Tibial nerve (tissue), 4 donors: ENCODE measurements around the gene CNEP1R1. TPM values are rescaled to one million over a fixed set of nuclear protein-coding genes. Genes with fewer than 3 reads are reported as not detected.

Experiments used
- DNase-seq, 2 donors: peaks; one replicate each; pipeline ENCODE4 v3.0.0-alpha.2; 2019; ENCODE audit warnings: low spot score in 2 of 2
- H3K27ac ChIP-seq, 4 donors: fragments of 200-600 bp; sonication (generic) in 3 of 4; one replicate each; pipeline ENCODE4 v1.5.1; 2017 to 2019; ENCODE audit warnings: mild to moderate bottlenecking in 1 of 4
- H3K27me3 ChIP-seq, 2 donors: fragments of 200-600 bp; sonication (generic) in 1 of 2; one replicate each; pipeline versions ENCODE4 v1.5.1 to v1.6.0; 2017 to 2019
- H3K36me3 ChIP-seq, 3 donors: fragments of 200-600 bp; sonication (generic); one replicate each; pipeline ENCODE4 v1.5.1; 2018 to 2019
- H3K4me1 ChIP-seq, 4 donors: fragments of 200-600 bp; sonication (generic) in 3 of 4; one replicate each; pipeline ENCODE4 v1.5.1; 2017 to 2019
- H3K4me3 ChIP-seq, 4 donors: fragments of 200-600 bp; sonication (generic) in 3 of 4; one replicate each; pipeline ENCODE4 v1.5.1; 2017 to 2019; ENCODE audit warnings: mild to moderate bottlenecking in 1 of 4, moderate library complexity in 1 of 4
- H3K9me3 ChIP-seq, 4 donors: fragments of 200-600 bp; sonication (generic) in 3 of 4; one replicate each; pipeline ENCODE4 v1.5.1; 2017 to 2019
- EP300 ChIP-seq, 2 donors: sonication (generic); formaldehyde crosslinking; IDR thresholded peaks; one replicate each; pipeline ENCODE4 v1.6.1; 2017; ENCODE audit warnings: antibody characterized with exemption in 2 of 2, mild to moderate bottlenecking in 1 of 2
- POLR2A ChIP-seq, 2 donors: fragments of 450-650 bp; IDR thresholded peaks; one replicate each; pipeline ENCODE4 v1.6.1; 2017; ENCODE audit warnings: antibody characterized with exemption in 2 of 2, mild to moderate bottlenecking in 2 of 2, moderate library complexity in 2 of 2
- WGBS, 2 donors: methylation state at CpG; one replicate each; pipeline ENCODE4 v1.1.5; 2018; 5-methylcytosine and 5-hydroxymethylcytosine counted together
- total RNA-seq, 4 donors: library from RNA; depleted of rRNA; stranded (reverse); fragments of >200 nt; gene quantifications; one replicate each; pipeline ENCODE4 v1.1.0, GENCODE V29; 2016
- TF ChIP-seq, protein P1 (sequence below), 5 experiments: fragments of 200-600 bp in 3 of 5; fragments of 450-650 bp in 2 of 5; sonication (generic) in 3 of 5; IDR thresholded peaks; one replicate each; pipeline ENCODE4 v1.5.1; 2016 to 2019; ENCODE audit warnings: antibody characterized with exemption in 5 of 5, mild to moderate bottlenecking in 3 of 5, moderate library complexity in 2 of 5

Gene CNEP1R1
- total RNA-seq, 4 donors from 2014 or later = 5.3 to 23.2 (median 10.2) TPM

GRCh38 chr16:50002190-50002589, 22.8 kb upstream of the CNEP1R1 start:
- Histone ChIP-seq H3K36me3 (no peaks in the 10 kb centered on the region), H3K4me3 (no peak overlapping the region), H3K27ac (no peak overlapping the region), H3K27me3 (no peaks in the 10 kb centered on the region), H3K9me3 (no peaks in the 10 kb centered on the region), H3K4me1 (no peaks in the 10 kb centered on the region)
- 59 to 87% methylated on average over 1 of the region's 1 CpG for WGBS, 2 donors
- DNase-seq = no peak
- TF ChIP-seq, protein P1, sequence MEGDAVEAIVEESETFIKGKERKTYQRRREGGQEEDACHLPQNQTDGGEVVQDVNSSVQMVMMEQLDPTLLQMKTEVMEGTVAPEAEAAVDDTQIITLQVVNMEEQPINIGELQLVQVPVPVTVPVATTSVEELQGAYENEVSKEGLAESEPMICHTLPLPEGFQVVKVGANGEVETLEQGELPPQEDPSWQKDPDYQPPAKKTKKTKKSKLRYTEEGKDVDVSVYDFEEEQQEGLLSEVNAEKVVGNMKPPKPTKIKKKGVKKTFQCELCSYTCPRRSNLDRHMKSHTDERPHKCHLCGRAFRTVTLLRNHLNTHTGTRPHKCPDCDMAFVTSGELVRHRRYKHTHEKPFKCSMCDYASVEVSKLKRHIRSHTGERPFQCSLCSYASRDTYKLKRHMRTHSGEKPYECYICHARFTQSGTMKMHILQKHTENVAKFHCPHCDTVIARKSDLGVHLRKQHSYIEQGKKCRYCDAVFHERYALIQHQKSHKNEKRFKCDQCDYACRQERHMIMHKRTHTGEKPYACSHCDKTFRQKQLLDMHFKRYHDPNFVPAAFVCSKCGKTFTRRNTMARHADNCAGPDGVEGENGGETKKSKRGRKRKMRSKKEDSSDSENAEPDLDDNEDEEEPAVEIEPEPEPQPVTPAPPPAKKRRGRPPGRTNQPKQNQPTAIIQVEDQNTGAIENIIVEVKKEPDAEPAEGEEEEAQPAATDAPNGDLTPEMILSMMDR (IDR thresholded peaks at IDR 0.05) = no peak
- TF ChIP-seq EP300 (IDR thresholded peaks at IDR 0.05) = no peak

- TF ChIP-seq EP300 (IDR thresholded peaks at IDR 0.05) (no peak), POLR2A (IDR thresholded peaks at IDR 0.05) (no peak)
- TF ChIP-seq, protein P1 (IDR thresholded peaks at IDR 0.05) = no peak
- no peaks in the 10 kb centered on the region for H3K27me3 ChIP-seq
- H3K4me3 ChIP-seq = no peak overlapping the region
- 86 to 92% methylated on average over 4 of the region's 4 CpGs for WGBS, 2 donors
- no peak overlapping the region for H3K27ac ChIP-seq
- no peaks in the 10 kb centered on the region for H3K4me1 ChIP-seq
- H3K36me3 ChIP-seq = no peaks in the 10 kb centered on the region
- H3K9me3 ChIP-seq = no peaks in the 10 kb centered on the region
- DNase-seq = no peak
Measured at GRCh38 chr16:50004239-50004638, 20.8 kb upstream of the CNEP1R1 start.

DNA sequence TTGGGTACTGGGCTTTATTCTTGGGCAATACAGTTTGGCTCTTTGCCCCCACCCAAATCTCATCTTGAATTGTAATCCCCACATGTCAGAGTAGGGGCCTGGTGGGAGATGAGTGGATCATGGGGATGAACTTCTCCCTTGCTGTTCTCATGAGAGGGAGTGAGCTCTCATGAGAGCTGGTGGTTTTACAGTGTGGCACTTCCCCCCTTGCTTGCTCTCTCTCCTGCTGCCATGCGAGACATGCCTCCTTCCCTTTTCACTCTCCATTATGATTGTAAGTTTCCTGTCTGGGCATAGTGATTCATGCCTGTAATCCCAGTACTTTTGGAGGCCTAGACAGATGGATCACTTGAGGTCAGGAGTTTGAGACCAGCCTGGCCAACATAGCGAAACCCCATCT, 18.1 kb upstream of the CNEP1R1 start:
- no peak overlapping the region for H3K4me3 ChIP-seq
- 85 to 89% methylated on average over 2 of the region's 2 CpGs for WGBS, 2 donors
- H3K9me3 ChIP-seq = no peaks in the 10 kb centered on the region
- TF ChIP-seq, protein P1 (IDR thresholded peaks at IDR 0.05) = no peak
- TF ChIP-seq EP300 (IDR thresholded peaks at IDR 0.05) = no peak
- DNase-seq = no peak
- no peak overlapping the region for H3K27ac ChIP-seq
- no peaks in the 10 kb centered on the region for H3K36me3 ChIP-seq
- no peaks in the 10 kb centered on the region for H3K27me3 ChIP-seq
- H3K4me1 ChIP-seq = peaks cover 0 to 3% (median 0%) of the 10 kb centered on the region in 4 donors

- H3K27me3 ChIP-seq = no peaks in the 10 kb centered on the region
Measured at GRCh38 chr16:50007744-50008143, 17.3 kb upstream of the CNEP1R1 start.

GRCh38 chr16:50010212-50010611, 14.8 kb upstream of the CNEP1R1 start:
- Histone ChIP-seq H3K4me1 (peaks cover 0 to 3% (median 0%) of the 10 kb centered on the region in 4 donors), H3K4me3 (no peak overlapping the region), H3K27me3 (no peaks in the 10 kb centered on the region), H3K9me3 (no peaks in the 10 kb centered on the region), H3K27ac (no peak overlapping the region), H3K36me3 (no peaks in the 10 kb centered on the region)
- TF ChIP-seq POLR2A (IDR thresholded peaks at IDR 0.05) (no peak), EP300 (IDR thresholded peaks at IDR 0.05) (no peak)
- TF ChIP-seq, protein P1 (IDR thresholded peaks at IDR 0.05) = no peak
- WGBS, 2 donors = 73 to 79% methylated on average over 2 of the region's 2 CpGs
- DNase-seq = no peak

More at GRCh38 chr16:50007744-50008143, 17.3 kb upstream of the CNEP1R1 start:
- WGBS, 2 donors = 92 to 94% methylated on average over 1 of the region's 1 CpG
- TF ChIP-seq, protein P1 (IDR thresholded peaks at IDR 0.05) = no peak
- no peak for TF ChIP-seq POLR2A (IDR thresholded peaks at IDR 0.05)
- no peak for TF ChIP-seq EP300 (IDR thresholded peaks at IDR 0.05)
- DNase-seq = no peak
- Histone ChIP-seq H3K4me1 (peaks cover 0 to 3% (median 0%) of the 10 kb centered on the region in 4 donors), H3K4me3 (no peak overlapping the region), H3K27ac (no peak overlapping the region), H3K9me3 (no peaks in the 10 kb centered on the region), H3K36me3 (no peaks in the 10 kb centered on the region)
